ENCODE measurements around the gene CHRM5. TPM values are rescaled to one million over a fixed set of nuclear protein-coding genes. Genes with fewer than 3 reads are reported as not detected.

Gene CHRM5
- not detected for total RNA-seq (ENCODE audit: unreplicated experiment)
- long read RNA-seq = 0 reads

GRCh38 chr15:33968224-33968623 lies at the start of gene CHRM5:
CHRM5 (plus strand) TSS chr15:33968497; CDS start chr15:34062718, 94,221 bp downstream.
- no peaks in the 10 kb centered on the region for H3K27me3 Mint-ChIP-seq (ENCODE audit: unreplicated experiment)
- no peak for DNase-seq
- H3K36me3 Mint-ChIP-seq (ENCODE audit: unreplicated experiment) = no peaks in the 10 kb centered on the region
- TF ChIP-seq CTCF (IDR thresholded peaks at IDR 0.05; ENCODE audit: partially characterized antibody, unreplicated experiment) = no peak
- peaks cover 5% of the 10 kb centered on the region for H3K4me1 Mint-ChIP-seq (ENCODE audit: low read depth, unreplicated experiment)
- H3K27ac Mint-ChIP-seq (ENCODE audit: unreplicated experiment) = no peak within 1 kb of the TSS
- no peak within 1 kb of the TSS for H3K4me3 Mint-ChIP-seq (ENCODE audit: unreplicated experiment)
- H3K9me3 Mint-ChIP-seq (ENCODE audit: unreplicated experiment) = no peaks in the 10 kb centered on the region

- no peaks in the 10 kb centered on the region for H3K27me3 Mint-ChIP-seq (ENCODE audit: unreplicated experiment)
- no peaks in the 10 kb centered on the region for H3K4me1 Mint-ChIP-seq (ENCODE audit: low read depth, unreplicated experiment)
- H3K4me3 Mint-ChIP-seq (ENCODE audit: unreplicated experiment) = no peak overlapping the region
- H3K36me3 Mint-ChIP-seq (ENCODE audit: unreplicated experiment) = peaks cover 4% of the 10 kb centered on the region
- no peaks in the 10 kb centered on the region for H3K9me3 Mint-ChIP-seq (ENCODE audit: unreplicated experiment)
- no peak for TF ChIP-seq CTCF (IDR thresholded peaks at IDR 0.05; ENCODE audit: partially characterized antibody, unreplicated experiment)
- no peak for DNase-seq
- no peak overlapping the region for H3K27ac Mint-ChIP-seq (ENCODE audit: unreplicated experiment)
Observed at GRCh38 chr15:33923446-33923845, 44.9 kb upstream of the CHRM5 start.

GRCh38 chr15:33926260-33926659 lies 42.0 kb upstream of the CHRM5 start:
- Mint-ChIP-seq H3K27me3 (ENCODE audit: unreplicated experiment) (no peaks in the 10 kb centered on the region), H3K27ac (ENCODE audit: unreplicated experiment) (no peak overlapping the region), H3K36me3 (ENCODE audit: unreplicated experiment) (peaks cover 4% of the 10 kb centered on the region), H3K4me3 (ENCODE audit: unreplicated experiment) (no peak overlapping the region), H3K9me3 (ENCODE audit: unreplicated experiment) (no peaks in the 10 kb centered on the region), H3K4me1 (ENCODE audit: low read depth, unreplicated experiment) (no peaks in the 10 kb centered on the region)
- no peak for TF ChIP-seq CTCF (IDR thresholded peaks at IDR 0.05; ENCODE audit: partially characterized antibody, unreplicated experiment)
- DNase-seq = no peak

GRCh38 chr15:33932734-33933133 lies 35.6 kb upstream of the CHRM5 start:
- Mint-ChIP-seq H3K9me3 (ENCODE audit: unreplicated experiment) (no peaks in the 10 kb centered on the region), H3K27ac (ENCODE audit: unreplicated experiment) (no peak overlapping the region), H3K27me3 (ENCODE audit: unreplicated experiment) (no peaks in the 10 kb centered on the region), H3K4me1 (ENCODE audit: low read depth, unreplicated experiment) (no peaks in the 10 kb centered on the region), H3K4me3 (ENCODE audit: unreplicated experiment) (no peak overlapping the region), H3K36me3 (ENCODE audit: unreplicated experiment) (no peaks in the 10 kb centered on the region)
- no peak for DNase-seq
- TF ChIP-seq CTCF (IDR thresholded peaks at IDR 0.05; ENCODE audit: partially characterized antibody, unreplicated experiment) = no peak

GRCh38 chr15:33934396-33934795 lies 33.9 kb upstream of the CHRM5 start:
- no peak overlapping the region for H3K4me3 Mint-ChIP-seq (ENCODE audit: unreplicated experiment)
- no peak for TF ChIP-seq CTCF (IDR thresholded peaks at IDR 0.05; ENCODE audit: partially characterized antibody, unreplicated experiment)
- DNase-seq = no peak
- H3K27ac Mint-ChIP-seq (ENCODE audit: unreplicated experiment) = no peak overlapping the region
- no peaks in the 10 kb centered on the region for H3K4me1 Mint-ChIP-seq (ENCODE audit: low read depth, unreplicated experiment)
- no peaks in the 10 kb centered on the region for H3K36me3 Mint-ChIP-seq (ENCODE audit: unreplicated experiment)
- H3K9me3 Mint-ChIP-seq (ENCODE audit: unreplicated experiment) = no peaks in the 10 kb centered on the region
- H3K27me3 Mint-ChIP-seq (ENCODE audit: unreplicated experiment) = no peaks in the 10 kb centered on the region
